GM18907 (cell line): ENCODE data around the gene TRPM1.
"Not testable (repeated sequence)": the region's sequence is repeated elsewhere in the genome, so short reads cannot be mapped to it uniquely, and the experiment has no call there.

Experiments used
- ATAC-seq: cut with Tn5 transposase; IDR thresholded peaks from one replicate; pipeline ENCODE4 v1.9.1; 2021; ENCODE audit warnings: mild to moderate bottlenecking, moderate library complexity; ENCODE audit not compliant: unreplicated experiment

The TRPM1 gene

DNA sequence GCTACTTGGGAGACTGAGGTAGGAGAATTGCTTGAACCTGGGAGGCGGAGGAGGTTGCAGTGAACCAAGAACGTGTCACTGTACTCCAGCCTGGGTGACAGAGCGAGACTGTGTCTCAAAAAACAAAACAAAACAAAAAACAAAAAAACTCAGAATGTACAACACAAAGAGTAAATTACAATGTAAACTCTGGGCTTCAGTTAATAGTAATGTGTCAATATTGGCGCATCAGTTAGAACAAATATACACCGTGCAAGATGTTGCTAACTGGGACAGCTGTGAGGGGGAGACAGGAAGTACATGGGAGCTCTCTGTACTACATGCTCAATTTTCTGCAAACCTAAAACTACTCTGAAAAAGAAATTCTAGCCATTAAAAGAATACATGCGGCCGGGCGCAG, 23.5 kb upstream of the TRPM1 start:
- ATAC-seq, result no peak

GRCh38 chr15:31116423-31117030, 15.0 kb upstream of the TRPM1 start:
- ATAC-seq, result no peak

GRCh38 chr15:31111091-31111647, 9.6 kb upstream of the TRPM1 start:
- no peak for ATAC-seq

DNA sequence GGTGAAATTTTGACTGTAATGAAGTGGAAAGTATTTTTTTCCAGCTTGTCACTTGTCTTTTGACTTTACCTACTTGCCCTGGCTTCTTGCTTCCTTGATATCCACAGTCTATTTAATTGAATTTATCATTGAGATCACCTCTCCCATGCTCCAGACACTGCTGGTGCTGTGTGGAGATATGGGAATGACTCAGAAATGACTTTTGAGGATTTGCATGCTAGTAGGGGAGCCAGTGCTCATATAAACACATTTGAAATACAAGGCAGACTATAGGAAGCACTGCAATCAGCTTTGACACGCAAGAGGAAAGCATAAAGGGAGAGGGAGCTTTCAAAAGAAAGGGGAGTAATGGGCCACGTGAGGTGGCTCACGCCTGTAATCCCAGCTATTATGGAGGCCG, 7.3 kb upstream of the TRPM1 start:
- ATAC-seq, result no peak

DNA sequence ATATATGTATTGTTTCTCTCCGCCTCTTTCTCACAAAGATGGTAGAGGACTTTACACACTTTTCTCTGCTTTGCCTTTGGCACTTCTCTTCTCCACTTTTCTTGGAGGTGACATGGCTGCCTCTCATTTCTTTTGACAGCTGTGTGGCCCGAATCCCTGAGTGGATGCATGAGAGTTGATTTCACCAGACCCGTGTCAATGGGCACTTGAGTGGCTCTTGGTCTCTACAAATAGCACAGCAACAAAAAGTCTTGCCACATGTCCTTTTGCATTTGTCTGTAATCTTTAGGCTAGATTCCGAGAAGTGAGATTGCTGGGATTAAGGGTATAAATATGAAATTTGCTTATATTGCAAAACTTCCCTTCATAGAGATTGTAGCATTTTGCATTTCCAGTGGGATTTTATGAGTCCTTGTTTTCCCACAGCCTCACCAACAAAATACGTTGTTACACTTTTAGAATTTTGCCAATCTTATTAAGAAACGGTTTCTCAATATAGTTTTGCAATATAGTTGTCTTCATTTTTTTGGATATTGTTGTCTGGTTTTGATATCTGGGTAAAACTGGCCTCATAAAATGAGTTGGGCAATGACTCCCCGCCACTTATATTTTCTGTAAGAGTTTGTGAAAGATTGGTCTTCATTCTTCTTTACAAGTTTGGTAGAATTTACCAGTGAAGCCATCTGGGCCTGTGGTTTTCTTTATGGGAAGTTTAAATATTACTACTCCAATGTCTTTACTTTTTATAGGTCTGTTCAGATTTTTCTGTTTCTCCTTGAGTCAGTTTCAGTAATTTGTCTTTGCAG, 5.2 kb upstream of the TRPM1 start:
- no peak for ATAC-seq

DNA sequence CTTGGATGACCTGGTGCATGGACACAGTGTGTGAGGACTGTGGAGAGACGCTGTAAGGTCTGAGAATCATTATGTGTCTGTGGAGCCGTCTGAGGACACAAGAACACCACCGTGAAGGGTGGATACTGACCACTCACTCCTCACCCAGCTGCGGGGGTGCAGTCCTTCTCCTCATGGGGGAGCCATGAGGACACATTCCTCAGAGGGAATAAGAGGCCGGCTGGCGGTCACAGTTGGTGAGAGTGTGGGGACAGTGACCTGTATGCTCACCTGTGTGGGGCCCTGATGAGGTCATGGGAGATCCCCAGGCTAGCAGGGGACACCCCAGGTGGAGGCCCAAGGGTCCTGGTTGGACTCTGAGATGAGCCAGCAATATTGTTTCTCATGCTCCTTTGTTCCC, 2.5 kb upstream of the TRPM1 start:
- ATAC-seq, result no peak

DNA sequence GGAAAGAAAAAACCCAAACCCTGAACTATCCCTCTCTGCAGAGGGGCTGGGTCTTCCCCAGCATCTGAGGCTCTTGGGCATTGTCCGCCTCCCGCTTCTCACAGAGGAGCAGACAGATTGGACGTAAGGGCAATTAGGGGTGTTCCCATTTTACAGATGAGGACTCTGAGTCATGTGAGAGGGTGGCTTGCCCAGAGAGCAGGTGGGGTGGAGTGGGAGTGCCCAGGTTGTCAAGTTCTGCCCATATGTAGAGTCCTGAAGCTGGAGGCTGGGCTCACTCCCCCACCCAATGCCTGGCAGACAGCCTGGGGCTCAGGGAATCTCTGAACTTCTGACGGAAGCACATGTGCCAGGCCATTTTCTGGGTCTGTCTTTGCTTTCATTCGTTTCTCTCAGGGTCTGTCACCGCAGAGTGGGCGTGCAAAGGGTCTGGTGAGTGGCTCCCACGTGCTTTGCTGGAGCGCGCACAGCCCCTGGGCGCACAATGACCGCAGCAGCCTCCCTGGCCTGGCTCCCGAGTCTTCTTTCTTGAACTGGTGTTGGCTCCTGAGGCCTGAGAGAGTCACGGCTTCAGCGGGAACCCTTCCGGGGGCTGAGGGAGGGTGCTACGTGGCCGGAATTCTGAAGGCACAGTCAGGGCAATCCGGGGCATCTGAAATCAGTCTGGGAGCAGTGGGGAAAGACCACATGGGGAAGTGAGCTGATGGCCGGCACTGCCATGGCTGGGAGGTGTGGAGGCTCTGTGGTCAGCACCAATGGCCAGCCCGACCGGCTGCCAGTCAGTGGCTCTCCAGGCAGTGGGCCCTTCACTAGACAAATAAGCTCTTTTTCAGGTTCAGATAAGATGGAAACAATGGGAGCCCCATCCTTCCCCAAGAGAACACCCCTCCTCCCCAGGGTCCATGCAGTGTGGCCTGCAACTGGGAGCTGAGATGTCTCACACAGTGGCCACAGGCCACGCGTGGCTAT, 1.1 kb upstream of the TRPM1 start:
- ATAC-seq, result no peak

DNA sequence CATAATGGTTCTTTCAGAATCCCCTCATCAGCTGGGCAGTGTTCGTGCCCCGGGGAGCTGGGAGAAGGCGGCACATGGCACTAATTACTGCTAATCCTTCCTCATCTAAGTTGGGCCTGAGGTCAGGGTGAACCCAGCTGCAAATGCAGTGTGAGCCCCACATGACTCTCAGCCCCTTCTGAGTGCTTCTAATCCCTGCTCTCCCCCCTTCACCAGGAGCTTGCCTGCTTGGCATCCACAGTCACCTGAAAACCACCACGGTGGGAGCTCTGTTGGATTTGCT, 455 bp upstream of the TRPM1 start:
- no peak for ATAC-seq

DNA sequence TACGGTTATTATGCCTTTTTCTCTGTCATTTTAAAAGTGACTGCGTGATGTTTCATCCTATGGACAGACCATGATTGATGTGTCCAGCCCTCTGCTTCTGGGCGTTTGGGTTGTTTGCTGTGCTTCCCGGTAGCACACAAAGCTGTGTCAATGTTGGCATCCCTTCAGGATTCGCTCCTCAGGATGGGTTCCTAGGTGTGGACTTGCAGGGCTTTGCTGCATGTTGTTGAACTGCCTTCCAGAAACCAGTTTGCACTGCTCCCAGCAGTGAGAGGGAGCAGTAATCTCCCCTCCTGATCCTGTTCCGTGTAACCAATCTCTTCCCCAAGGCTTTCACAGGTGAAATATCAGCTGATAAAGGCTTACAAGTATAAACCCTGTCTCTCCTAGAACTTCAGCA, 787 bp downstream of the TRPM1 start:
- ATAC-seq, result no peak

- no peak for ATAC-seq
Measured at GRCh38 chr15:31098953-31099740, 2.4 kb downstream of the TRPM1 start.

DNA sequence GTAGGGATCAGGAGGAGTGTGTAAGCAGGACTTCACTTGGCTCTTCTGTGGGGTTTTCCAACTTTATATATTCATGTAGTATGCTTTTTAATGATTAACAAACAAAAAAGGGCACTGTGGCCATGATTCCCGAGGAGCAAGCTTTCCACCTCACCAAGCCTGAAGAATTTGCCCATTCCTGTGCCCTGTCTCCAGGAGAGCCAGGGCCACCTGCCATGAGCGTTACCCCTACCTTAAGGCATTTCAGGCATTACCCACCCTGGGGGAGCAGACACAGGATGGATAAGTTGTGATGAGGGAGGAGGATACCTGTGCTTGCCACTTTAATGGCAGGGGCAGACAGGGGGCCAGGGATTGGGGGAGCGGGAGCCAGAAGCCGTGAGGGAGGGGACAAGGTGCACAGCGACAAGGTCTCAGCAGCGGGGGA, 3.0 kb downstream of the TRPM1 start:
- no peak for ATAC-seq

DNA sequence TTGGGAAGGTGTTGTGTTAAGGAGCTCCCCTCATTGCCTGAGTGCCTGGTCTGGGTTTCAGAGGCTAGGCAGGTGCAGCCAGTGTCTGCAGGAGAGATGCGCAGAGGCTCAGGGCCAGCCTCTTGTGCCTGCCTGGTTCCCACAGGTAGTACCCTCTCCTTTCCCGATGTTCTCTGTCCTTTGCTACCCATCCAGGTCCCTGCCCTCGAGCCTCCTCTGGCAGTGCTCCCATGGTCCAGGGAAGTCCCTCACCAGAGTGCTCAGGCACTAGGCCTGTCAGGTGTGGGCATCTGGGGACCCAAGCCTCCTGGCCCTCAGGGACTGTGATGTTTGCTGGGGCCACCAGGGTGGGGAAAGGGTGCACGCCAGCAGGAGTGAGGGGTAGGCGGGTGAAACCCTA, 5.0 kb downstream of the TRPM1 start:
- ATAC-seq, result no peak

DNA sequence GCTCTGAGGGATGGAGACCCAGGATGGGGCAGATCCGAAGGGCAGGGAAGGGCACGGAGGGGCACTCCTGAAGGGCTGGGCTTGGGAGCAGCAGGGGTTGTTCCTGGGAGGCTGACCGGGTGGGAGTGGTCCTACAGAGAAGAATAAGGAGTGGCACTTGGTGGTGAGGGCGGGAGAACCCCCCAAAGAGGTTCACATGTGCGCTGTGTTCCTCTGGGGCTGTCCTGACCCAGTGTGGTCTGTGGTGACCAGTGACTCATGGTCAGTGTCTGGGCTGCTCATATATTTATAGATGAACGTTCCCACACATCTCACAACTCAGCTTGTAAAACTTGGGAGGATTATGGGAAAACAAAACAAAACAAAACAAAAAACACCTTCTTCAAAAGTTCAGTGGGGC, 10.0 kb downstream of the TRPM1 start:
- no peak for ATAC-seq

GRCh38 chr15:31090766-31091165, 10.8 kb downstream of the TRPM1 start:
- ATAC-seq, result no peak

DNA sequence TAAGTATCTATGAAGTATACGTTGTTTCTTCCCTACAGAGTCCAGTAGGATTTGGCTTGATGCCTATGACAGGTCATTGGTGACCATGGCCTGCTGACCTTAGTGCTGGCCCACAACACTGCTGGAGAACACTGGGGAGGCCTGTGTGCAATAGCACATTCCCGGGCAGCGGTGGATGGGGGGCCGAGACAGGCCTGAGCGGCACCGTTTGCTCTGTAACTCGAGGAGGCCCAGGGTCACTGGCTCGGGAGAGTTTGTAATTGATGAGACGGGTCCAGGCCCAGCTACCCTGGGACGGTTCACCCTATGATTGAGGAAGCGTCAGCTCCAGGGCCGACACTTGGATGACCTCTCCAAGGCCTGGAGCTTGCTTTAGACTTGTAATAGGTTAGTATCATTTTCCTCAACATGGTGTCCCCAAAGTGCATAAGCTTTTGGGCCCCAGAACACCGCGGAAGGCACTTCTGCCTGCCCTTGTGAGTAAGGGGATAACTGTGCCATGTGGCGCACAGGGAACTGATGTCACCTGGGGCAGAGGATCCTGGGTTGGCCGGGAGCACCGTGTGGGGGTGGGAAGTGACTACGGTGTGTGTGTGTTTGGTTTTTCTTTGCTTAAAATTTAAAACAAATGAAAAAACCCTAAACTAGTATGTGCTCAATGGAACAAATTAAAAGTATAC, 12.0 kb downstream of the TRPM1 start:
- no peak for ATAC-seq

GRCh38 chr15:31088672-31089367, 12.7 kb downstream of the TRPM1 start:
- ATAC-seq, result no peak

DNA sequence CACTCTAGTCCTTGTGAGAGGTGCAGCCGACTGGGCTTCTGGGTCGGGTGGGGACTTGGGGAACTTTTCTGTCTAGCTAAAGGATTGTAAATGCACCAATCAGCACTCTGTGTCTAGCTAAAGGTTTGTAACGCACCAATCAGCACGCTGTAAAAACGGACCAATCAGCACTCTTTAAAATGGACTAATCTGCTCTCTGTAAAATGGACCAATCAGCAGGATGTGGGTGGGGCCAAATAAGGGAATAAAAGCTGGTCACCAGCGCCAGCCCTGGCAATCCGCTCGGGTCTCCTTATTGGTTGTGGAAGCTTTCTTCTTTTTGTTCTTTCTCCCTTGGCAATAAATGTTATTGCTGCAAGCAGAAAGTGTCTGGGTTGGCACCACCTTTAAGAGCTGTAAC, 13.5 kb downstream of the TRPM1 start:
- ATAC-seq, result not testable (repeated sequence)

GRCh38 chr15:31086344-31086743, 15.2 kb downstream of the TRPM1 start:
- ATAC-seq, result no peak

DNA sequence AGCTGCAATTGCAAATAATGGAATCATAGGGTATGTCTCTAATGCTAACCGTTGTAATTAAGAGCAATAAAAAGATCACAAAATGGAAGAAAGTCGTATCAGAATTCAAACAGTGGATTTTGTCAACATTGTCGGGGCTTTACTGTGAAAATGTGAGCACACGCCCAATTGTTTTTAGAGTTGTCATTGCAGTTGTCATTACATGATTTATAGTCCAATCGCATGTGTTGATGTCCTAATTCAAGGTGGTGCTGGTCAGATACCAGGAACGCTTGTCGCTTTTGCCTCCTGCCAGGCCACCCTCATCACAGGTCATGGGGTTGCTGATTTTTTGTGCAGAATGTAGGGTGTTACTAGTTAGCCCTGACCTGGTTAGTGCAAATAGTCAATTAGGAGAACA, 16.2 kb downstream of the TRPM1 start:
- no peak for ATAC-seq

- ATAC-seq, result no peak
Measured at GRCh38 chr15:31084176-31084575, 17.3 kb downstream of the TRPM1 start.
